ENCODE measurements around the gene OR52N5. TPM values are rescaled to one million over a fixed set of nuclear protein-coding genes. Genes with fewer than 3 reads are reported as not detected.

The OR52N5 gene
- total RNA-seq, 1 donor from 2014 or later = not detected

GRCh38 chr11:5809122-5809519 lies 26.0 kb upstream of the OR52N5 start:
- intact Hi-C loops (cut with DNase I) = loop anchor here (10.0 kb wide), 1 partner anchor 344 kb away; no protein-coding TSS in a partner anchor
- ATAC-seq = no peak

GRCh38 chr11:5808500-5809121 lies 25.5 kb upstream of the OR52N5 start, which contains the start of gene OR52N2:
OR52N2 (plus strand) TSS chr11:5808924; CDS start chr11:5820336, 11,412 bp downstream.
- Histone ChIP-seq H3K4me1 (no peaks in the 10 kb centered on the region), H3K27me3 (no peaks in the 10 kb centered on the region), H3K4me3 (peak within 1 kb of the TSS; percentile 48), H3K9me3 (no peaks in the 10 kb centered on the region), H3K27ac (no peak within 1 kb of the TSS), H3K36me3 (no peaks in the 10 kb centered on the region)
- intact Hi-C loops (cut with DNase I) = loop anchor here (10.0 kb wide), 1 partner anchor 344 kb away; no protein-coding TSS in a partner anchor
- DNase-seq (peak; percentile 67), ATAC-seq (peak; percentile 99)
- TF ChIP-seq CTCF (IDR thresholded peaks at IDR 0.05) = peak; percentile 88

More at GRCh38 chr11:5809122-5809519, 26.0 kb upstream of the OR52N5 start:
- DNase-seq = no peak
- Histone ChIP-seq H3K9me3 (no peaks in the 10 kb centered on the region), H3K27ac (no peak overlapping the region), H3K36me3 (no peaks in the 10 kb centered on the region), H3K4me1 (no peaks in the 10 kb centered on the region), H3K27me3 (no peaks in the 10 kb centered on the region), H3K4me3 (peak overlapping the region; percentile 48)
- no peak for TF ChIP-seq CTCF (IDR thresholded peaks at IDR 0.05)

GRCh38 chr11:5807580-5807979 lies 24.4 kb upstream of the OR52N5 start:
- no peak for TF ChIP-seq CTCF (IDR thresholded peaks at IDR 0.05)
- no peaks in the 10 kb centered on the region for H3K36me3 ChIP-seq
- H3K4me3 ChIP-seq = no peak overlapping the region
- H3K9me3 ChIP-seq = no peaks in the 10 kb centered on the region
- H3K27ac ChIP-seq = no peak overlapping the region
- ATAC-seq = no peak
- H3K4me1 ChIP-seq = no peaks in the 10 kb centered on the region
- intact Hi-C loops (cut with DNase I) = loop anchor here (10.0 kb wide), 1 partner anchor 343 kb away; no protein-coding TSS in a partner anchor
- no peak for DNase-seq
- H3K27me3 ChIP-seq = no peaks in the 10 kb centered on the region

- no peak for TF ChIP-seq CTCF (IDR thresholded peaks at IDR 0.05)
- no peak for ATAC-seq
- no peak overlapping the region for H3K27ac ChIP-seq
- intact Hi-C loops (cut with DNase I) = loop anchor here (10.0 kb wide), 1 partner anchor 339 kb away; no protein-coding TSS in a partner anchor
- no peaks in the 10 kb centered on the region for H3K9me3 ChIP-seq
- H3K27me3 ChIP-seq = no peaks in the 10 kb centered on the region
- H3K4me1 ChIP-seq = no peaks in the 10 kb centered on the region
- H3K4me3 ChIP-seq = no peak overlapping the region
- DNase-seq = no peak
- no peaks in the 10 kb centered on the region for H3K36me3 ChIP-seq
Observed at GRCh38 chr11:5803982-5804381, 20.8 kb upstream of the OR52N5 start.

GRCh38 chr11:5796541-5796940 lies 13.4 kb upstream of the OR52N5 start:
- H3K9me3 ChIP-seq = no peaks in the 10 kb centered on the region
- H3K27ac ChIP-seq = no peak overlapping the region
- no peak overlapping the region for H3K4me3 ChIP-seq
- H3K27me3 ChIP-seq = no peaks in the 10 kb centered on the region
- no peak for ATAC-seq
- no peak for DNase-seq
- H3K4me1 ChIP-seq = no peaks in the 10 kb centered on the region
- no peaks in the 10 kb centered on the region for H3K36me3 ChIP-seq
- intact Hi-C loops (cut with DNase I) = no loop called here
- TF ChIP-seq CTCF (IDR thresholded peaks at IDR 0.05) = no peak
